GM12891 (cell line): Measurements from ENCODE around the gene POU6F2.
A peak's percentile ranks its signal among the peaks of the same experiment; 100 is the strongest.

Experiments used
- DNase-seq: peaks from one replicate; pipeline ENCODE4 v3.0.0; 2011; ENCODE audit warnings: low spot score; ENCODE audit not compliant: insufficient read length
- FAIRE-seq: peaks from 2 replicates; lab custom pipeline; 2011; peaks lifted over from hg19 to GRCh38; lab: Jason Lieb, UNC
- PAX5 ChIP-seq: IDR thresholded peaks from 2 replicates; pipeline ENCODE4 v1.6.1; 2011; ENCODE audit warnings: low read length, moderate library complexity, mild to moderate bottlenecking; ENCODE audit not compliant: insufficient read depth, severe bottlenecking
- POLR2A ChIP-seq: IDR thresholded peaks from 2 replicates; pipeline ENCODE4 v1.6.1; 2011; ENCODE audit warnings: low read depth, low read length, control low read depth
- POLR2AphosphoS5 ChIP-seq: IDR thresholded peaks from 2 replicates; pipeline ENCODE4 v1.6.1; 2011; ENCODE audit warnings: low read depth, low read length, control low read depth
- POU2F2 ChIP-seq: IDR thresholded peaks from 2 replicates; pipeline ENCODE4 v1.6.1; 2011; ENCODE audit warnings: low read depth, mild to moderate bottlenecking, control low read depth, low read length, moderate library complexity
- SPI1 ChIP-seq: IDR thresholded peaks from 2 replicates; pipeline ENCODE4 v1.6.1; 2011; ENCODE audit warnings: low read depth, low read length, control low read depth
- TAF1 ChIP-seq: IDR thresholded peaks from 2 replicates; pipeline ENCODE4 v1.6.1; 2011; ENCODE audit warnings: low read depth, low read length, control low read depth

Gene POU6F2

DNA sequence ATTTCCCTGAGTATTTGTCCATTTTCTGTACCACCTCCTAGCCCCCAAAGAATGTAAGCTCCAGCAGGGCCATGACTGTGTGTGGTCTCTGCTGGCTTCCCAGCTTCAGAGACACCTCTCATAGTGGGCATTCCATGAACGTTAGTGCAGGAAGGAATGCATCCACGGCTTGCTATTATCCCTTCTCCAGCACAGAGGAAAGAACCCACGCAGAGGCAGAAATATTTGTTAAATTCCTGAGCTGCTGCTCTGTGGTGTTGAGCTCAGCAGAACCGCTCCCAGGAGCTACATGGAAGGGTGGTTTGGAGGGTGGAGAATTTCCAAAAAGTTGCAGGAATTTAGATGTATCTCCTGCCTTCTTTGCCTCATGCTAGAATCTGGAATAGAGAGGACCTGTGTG lies 275.2 kb downstream of the POU6F2 start:
- TF ChIP-seq TAF1 (no peak), PAX5 (no peak), POU2F2 (no peak), POLR2AphosphoS5 (no peak), SPI1 (no peak), POLR2A (no peak)
- no peak for DNase-seq
- FAIRE-seq, result no peak

DNA sequence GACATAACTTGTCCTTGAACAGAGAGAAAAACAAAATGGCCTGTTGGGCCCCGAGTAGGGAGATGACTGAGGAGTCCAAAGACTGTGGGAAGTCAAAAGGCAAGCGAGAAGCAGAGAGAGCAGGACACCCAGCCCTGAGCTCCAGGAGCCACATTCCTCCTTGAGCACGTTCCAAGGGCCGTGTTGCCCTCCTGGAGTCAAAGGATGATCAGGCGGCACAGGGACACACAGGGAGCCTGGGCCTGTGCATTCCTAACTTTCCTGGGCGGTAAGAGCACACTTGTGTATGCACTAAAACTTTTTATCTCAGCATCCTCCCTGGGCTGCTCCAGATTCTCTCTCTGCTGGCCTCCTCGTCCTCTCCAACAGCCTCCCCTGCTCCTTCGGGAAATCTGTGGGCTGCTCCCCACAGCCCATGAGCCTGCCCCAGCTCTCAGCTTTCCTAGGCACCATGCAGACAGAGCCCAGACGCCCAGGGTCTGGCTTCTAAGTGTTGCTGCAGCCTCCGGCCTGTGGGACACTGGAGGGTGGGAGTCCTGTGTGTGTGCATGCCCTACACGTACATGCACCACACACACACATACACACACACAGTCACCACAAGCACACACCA lies 281.8 kb downstream of the POU6F2 start:
- DNase-seq (no peak), FAIRE-seq (no peak)
- no peak for TF ChIP-seq POLR2AphosphoS5
- TF ChIP-seq SPI1, result no peak
- no peak for TF ChIP-seq TAF1
- TF ChIP-seq POLR2A, result no peak
- no peak for TF ChIP-seq POU2F2

DNA sequence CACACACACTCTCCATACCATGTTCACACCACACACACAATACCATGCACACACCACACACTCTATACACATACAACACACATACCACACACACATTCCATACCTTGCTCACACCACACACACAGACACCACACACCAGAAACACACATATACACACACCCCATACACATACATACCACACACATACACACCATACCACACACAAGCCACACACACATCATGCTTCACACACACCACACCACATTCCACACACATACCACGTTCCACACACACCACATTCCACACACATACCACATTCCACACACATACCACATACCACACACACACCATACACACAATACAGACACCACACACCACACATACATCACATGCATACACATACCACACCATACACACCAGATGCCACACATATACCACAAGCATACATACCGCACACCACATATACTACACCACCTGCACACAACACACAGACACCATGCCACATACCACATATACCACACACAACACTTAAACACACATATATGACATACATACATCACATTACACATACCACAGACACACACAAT lies 282.7 kb downstream of the POU6F2 start:
- TF ChIP-seq SPI1, result no peak
- FAIRE-seq (peak; percentile 79), DNase-seq (no peak)

DNA sequence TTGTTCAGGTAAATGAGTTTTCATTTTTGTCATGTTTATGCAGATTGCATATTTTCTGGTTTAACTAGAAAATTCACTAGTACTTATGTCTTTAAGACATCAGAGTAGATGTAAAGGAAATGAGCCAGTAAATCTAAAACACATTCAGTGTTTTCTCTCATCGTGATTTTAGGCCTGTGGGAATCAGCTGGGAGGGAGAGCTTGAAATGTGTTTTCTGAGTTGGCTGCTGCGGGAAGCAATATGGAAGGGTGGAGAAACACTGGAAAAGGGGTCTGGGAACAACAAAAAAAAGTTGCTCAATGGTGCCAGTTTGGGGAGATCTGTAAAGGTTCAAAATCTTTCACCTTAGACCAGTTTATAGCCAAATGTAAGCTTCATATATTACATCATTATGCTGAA lies 284.1 kb downstream of the POU6F2 start:
- FAIRE-seq (no peak), DNase-seq (no peak)
- no peak for TF ChIP-seq SPI1
- TF ChIP-seq PAX5, result no peak
- TF ChIP-seq TAF1, result no peak
- TF ChIP-seq POLR2A, result no peak
- no peak for TF ChIP-seq POLR2AphosphoS5
- TF ChIP-seq POU2F2, result no peak

DNA sequence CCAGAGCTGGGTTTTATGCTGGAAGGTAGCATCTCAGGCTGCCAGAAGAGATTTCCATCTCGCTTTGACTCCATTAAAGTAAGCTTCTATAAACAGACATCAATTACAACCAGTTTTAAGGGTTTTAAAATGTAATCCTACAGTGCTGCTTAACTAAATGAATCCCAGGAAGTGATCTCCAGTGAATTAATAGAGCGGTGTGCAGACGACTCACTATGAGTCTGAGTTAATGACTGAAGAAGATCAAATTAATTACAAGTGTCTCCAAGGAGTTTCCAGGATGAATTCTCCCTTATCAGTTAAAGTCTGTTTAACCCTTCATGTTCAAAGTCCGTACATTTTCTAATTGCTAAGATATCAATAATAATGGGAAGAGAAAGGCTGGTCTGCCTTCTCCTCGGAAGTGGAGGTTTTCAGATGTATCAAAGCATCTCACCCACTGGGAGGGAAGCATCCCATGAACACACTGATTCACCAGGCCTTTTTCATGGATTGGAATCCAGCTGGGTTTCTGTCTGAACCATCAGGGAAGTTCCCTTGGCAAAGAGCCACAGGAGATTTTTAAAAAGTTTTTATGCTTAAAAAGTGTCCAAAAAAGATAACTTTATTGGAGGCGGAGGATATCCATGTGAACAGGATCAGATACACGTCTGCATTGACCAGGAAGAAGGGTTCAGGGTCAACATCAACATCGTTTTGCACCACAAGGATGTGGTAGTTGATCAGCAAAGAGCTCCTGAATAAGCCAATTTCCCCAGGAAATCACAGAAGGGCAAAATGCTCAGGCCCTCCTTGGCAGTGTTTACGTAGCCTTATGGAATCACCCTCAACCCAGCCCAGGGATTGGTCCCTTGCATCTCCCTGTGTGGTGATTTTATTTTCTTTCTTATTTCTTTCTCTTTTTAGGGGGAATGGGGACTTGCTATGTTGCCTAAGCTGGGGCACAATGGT lies 288.2 kb downstream of the POU6F2 start:
- no peak for DNase-seq
- no peak for TF ChIP-seq PAX5
- TF ChIP-seq SPI1, result no peak
- TF ChIP-seq POLR2A, result no peak
- TF ChIP-seq POLR2AphosphoS5, result no peak
- no peak for TF ChIP-seq POU2F2
- no peak for TF ChIP-seq TAF1
- no peak for FAIRE-seq

DNA sequence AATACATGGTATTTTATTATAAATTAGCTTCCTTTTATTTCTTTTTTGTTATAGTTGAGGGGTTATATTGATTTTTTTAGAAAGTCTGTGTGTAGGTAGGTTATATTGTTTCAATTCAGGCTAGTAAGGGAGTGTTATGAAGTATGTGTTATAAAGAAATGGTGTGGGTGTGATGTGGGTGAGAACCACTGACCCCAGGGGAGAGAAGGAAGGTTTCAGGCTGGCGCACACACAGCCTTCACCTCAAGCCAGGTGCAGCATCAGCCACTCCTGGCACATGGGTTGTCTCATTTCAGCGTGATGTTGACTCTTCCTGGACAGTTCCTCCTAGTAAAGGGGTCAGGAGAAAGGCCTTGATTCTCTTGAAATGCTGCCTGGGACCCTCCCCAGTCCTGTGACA lies 291.3 kb downstream of the POU6F2 start:
- DNase-seq, result no peak
- TF ChIP-seq POLR2A (no peak), TAF1 (no peak), SPI1 (no peak), POU2F2 (no peak), POLR2AphosphoS5 (no peak), PAX5 (no peak)
- no peak for FAIRE-seq

DNA sequence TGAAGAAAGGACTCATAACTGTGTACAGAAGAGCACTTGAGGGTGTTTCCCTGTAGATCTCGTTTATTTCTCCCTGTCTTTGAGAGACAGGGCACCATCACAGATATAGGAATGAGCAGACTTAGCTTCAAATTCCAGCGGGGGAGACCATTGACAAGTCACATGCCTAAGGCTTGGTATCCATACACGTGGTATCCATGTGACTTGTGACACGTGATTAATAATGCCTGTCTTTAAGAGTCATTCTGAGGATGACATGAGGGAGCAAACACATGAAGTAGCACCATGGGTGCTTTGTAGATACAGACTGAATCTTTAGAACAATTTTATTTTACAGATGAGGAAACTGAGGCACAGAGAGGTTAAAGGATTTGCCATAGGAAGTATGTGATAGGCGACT lies 292.3 kb downstream of the POU6F2 start:
- FAIRE-seq (no peak), DNase-seq (no peak)
- no peak for TF ChIP-seq SPI1
- no peak for TF ChIP-seq PAX5
- TF ChIP-seq POU2F2, result no peak
- no peak for TF ChIP-seq POLR2AphosphoS5
- TF ChIP-seq POLR2A, result no peak
- no peak for TF ChIP-seq TAF1

DNA sequence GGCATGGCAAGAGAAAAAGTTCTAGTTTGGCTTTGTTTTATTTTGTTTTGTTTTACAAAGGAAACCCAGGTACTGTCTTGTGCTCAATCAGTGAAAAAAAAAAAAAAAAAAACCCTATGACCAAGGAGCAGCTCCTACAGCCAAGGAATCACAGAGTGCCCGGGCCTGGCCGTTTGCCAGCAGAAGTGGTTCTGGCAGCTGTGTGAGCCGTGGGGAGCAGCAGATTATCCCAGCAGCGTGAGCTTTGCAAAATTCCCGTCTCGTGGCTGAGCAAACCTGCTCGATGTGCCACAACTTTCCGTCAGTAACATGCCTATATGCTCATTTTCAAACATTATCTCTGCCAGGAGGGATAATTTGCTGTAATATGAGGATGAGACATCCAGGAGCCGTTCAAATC lies 293.7 kb downstream of the POU6F2 start:
- no peak for DNase-seq
- TF ChIP-seq POLR2A (no peak), POU2F2 (no peak), SPI1 (no peak), PAX5 (no peak), POLR2AphosphoS5 (no peak), TAF1 (no peak)
- FAIRE-seq, result no peak

DNA sequence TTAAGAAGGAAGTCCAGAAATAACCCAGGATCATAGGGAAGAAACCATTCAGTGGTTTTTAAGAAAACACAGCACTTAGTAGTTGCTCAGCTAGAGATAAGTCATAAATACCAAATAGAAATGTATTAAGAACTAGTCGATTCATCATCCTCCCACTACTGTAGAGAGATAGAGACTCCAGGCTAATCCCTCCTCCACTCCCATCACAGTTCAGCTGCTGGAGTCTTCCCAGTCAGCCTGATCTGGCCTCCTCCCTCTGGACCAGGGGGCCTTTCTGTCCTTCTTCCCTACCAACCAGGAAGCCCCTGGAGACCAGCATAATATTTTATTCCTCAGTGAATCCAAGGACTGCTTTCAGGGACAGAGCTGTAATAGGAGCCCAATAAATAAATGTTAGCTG lies 294.4 kb downstream of the POU6F2 start:
- DNase-seq (no peak), FAIRE-seq (no peak)
- TF ChIP-seq POLR2AphosphoS5, result no peak
- TF ChIP-seq SPI1, result no peak
- no peak for TF ChIP-seq POLR2A

DNA sequence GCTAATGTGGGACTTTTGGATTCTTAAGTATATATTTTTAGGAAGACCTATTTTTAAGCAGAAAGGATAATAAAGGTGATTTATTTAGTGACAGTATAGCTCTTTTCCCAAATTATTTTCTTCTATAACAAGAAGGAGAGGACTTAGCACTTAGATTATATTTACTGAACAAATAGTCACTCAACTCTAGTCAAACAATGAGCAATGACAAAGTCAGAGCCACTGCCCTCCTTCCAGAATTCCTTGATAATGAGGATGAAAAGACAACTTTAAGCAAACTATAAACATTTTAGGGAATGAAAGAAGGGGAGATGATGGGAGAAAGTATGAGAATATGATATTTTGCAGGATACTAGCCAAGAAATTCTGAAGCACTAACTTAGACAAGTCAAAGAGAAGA lies 295.0 kb downstream of the POU6F2 start:
- TF ChIP-seq POLR2AphosphoS5 (no peak), SPI1 (no peak), POU2F2 (no peak), TAF1 (no peak), POLR2A (no peak), PAX5 (no peak)
- FAIRE-seq (no peak), DNase-seq (no peak)

DNA sequence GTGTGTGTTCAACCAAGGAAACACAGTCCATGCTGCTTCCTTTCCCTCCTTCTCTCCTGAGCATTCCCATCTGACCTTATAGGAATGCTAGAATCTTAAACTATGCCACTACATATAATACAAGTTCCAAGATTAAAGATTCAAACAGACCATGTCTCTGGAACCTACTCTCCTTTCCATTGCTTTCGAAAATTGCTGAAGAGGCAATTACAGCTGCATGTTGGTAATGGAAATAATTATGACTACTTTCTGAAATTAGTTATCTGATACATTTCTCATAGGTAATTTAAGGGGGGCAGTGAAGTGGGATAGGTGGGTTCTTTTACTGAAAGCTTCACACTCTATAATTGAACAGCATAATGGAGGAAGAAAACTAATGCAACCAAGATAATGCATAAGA lies 302.6 kb downstream of the POU6F2 start:
- no peak for TF ChIP-seq POLR2AphosphoS5

More for the DNA sequence above, 302.6 kb downstream of the POU6F2 start:
- DNase-seq (no peak), FAIRE-seq (no peak)
